Thyroid gland (tissue), 4 donors: ENCODE measurements around the gene SUPT3H. TPM values are rescaled to one million over a fixed set of nuclear protein-coding genes. Genes with fewer than 3 reads are reported as not detected.

ENCODE experiments used
- DNase-seq, 2 donors: peaks; one replicate each; pipeline ENCODE4 v3.0.0-alpha.2; 2019
- H3K27ac ChIP-seq, 3 donors: fragments of 200-600 bp; sonication (generic); 1 replicate in 2 of 3; 2 replicates in 1 of 3; pipeline ENCODE4 v1.5.1; 2016 to 2019; ENCODE audit warnings: mild to moderate bottlenecking in 1 of 3, moderate library complexity in 1 of 3
- H3K27me3 ChIP-seq: fragments of 200-600 bp; sonication (generic); one replicate; pipeline ENCODE4 v1.5.1; 2019
- H3K36me3 ChIP-seq, 2 donors: fragments of 200-600 bp; sonication (generic); one replicate each; pipeline ENCODE4 v1.5.1; 2016 to 2019
- H3K4me1 ChIP-seq, 2 donors: fragments of 200-600 bp; sonication (generic); one replicate each; pipeline ENCODE4 v1.5.1; 2017 to 2019
- H3K4me3 ChIP-seq, 3 donors: fragments of 200-600 bp; sonication (generic); replicated peaks in 1 of 3; 1 replicate in 2 of 3; 2 replicates in 1 of 3; pipeline ENCODE4 v1.5.1; 2016; ENCODE audit warnings: mild to moderate bottlenecking in 1 of 3
- H3K9me3 ChIP-seq: fragments of 200-600 bp; sonication (generic); one replicate; pipeline ENCODE4 v1.5.1; 2017
- CTCF ChIP-seq, 6 experiments: fragments of 200-600 bp in 3 of 6; fragments of 450-650 bp in 3 of 6; sonication (generic) in 3 of 6; IDR thresholded peaks; one replicate each; pipeline ENCODE4 v1.5.1; 2016 to 2019; ENCODE audit warnings: antibody characterized with exemption in 6 of 6, mild to moderate bottlenecking in 2 of 6, inconsistent platforms in 1 of 6, moderate library complexity in 1 of 6
- POLR2A ChIP-seq, 2 donors: fragments of 450-650 bp; IDR thresholded peaks; one replicate each; pipeline ENCODE4 v1.6.1; 2017; ENCODE audit warnings: antibody characterized with exemption in 2 of 2, mild to moderate bottlenecking in 2 of 2, moderate library complexity in 1 of 2
- WGBS, 2 donors: methylation state at CpG; one replicate each; pipeline ENCODE4 v1.1.5; 2017; 5-methylcytosine and 5-hydroxymethylcytosine counted together
- intact Hi-C: fragments of 100-400 bp; cut with DNase I; formaldehyde crosslinking; loops from one replicate; pipeline ENCODE4 v1.15.1; 2023
- total RNA-seq, 4 donors: library from RNA; depleted of rRNA; stranded (reverse); fragments of >200 nt; gene quantifications; one replicate each; pipeline ENCODE4 v1.2.3, GENCODE V29; 2016

Gene SUPT3H
- total RNA-seq, 4 donors from 2014 or later: 9.8 to 21.6 (median 11.1) TPM

- Histone ChIP-seq H3K27ac (no peak overlapping the region), H3K4me3 (no peak overlapping the region), H3K4me1 (no peaks in the 10 kb centered on the region), H3K9me3 (no peaks in the 10 kb centered on the region), H3K36me3 (no peaks in the 10 kb centered on the region), H3K27me3 (no peaks in the 10 kb centered on the region)
- intact Hi-C loops: no loop called here
- no peak for TF ChIP-seq CTCF (IDR thresholded peaks at IDR 0.05)
- no peak for TF ChIP-seq POLR2A (IDR thresholded peaks at IDR 0.05)
- DNase-seq: no peak
- 92% methylated on average over 4 of the region's 4 CpGs for WGBS, 2 donors
These were observed 374.3 kb downstream of the SUPT3H start for GRCh38 chr6:45003387-45003786.

GRCh38 chr6:45002390-45003105 lies 375.2 kb downstream of the SUPT3H start:
- H3K27ac ChIP-seq: no peak overlapping the region
- H3K36me3 ChIP-seq: no peaks in the 10 kb centered on the region
- H3K4me1 ChIP-seq: no peaks in the 10 kb centered on the region
- no peaks in the 10 kb centered on the region for H3K9me3 ChIP-seq
- TF ChIP-seq CTCF (IDR thresholded peaks at IDR 0.05): no peak
- TF ChIP-seq POLR2A (IDR thresholded peaks at IDR 0.05): no peak
- no peak for DNase-seq
- intact Hi-C loops: no loop called here
- no peak overlapping the region for H3K4me3 ChIP-seq
- no peaks in the 10 kb centered on the region for H3K27me3 ChIP-seq

GRCh38 chr6:45001663-45002062 lies 376.1 kb downstream of the SUPT3H start:
- intact Hi-C loops: no loop called here
- Histone ChIP-seq H3K36me3 (no peaks in the 10 kb centered on the region), H3K4me3 (no peak overlapping the region), H3K27ac (no peak overlapping the region), H3K27me3 (no peaks in the 10 kb centered on the region), H3K9me3 (no peaks in the 10 kb centered on the region), H3K4me1 (no peaks in the 10 kb centered on the region)
- no peak for DNase-seq
- 87 to 90% methylated on average over 1 of the region's 1 CpG for WGBS, 2 donors
- TF ChIP-seq POLR2A (IDR thresholded peaks at IDR 0.05): no peak
- no peak for TF ChIP-seq CTCF (IDR thresholded peaks at IDR 0.05)

- no peak for DNase-seq
- H3K27me3 ChIP-seq: no peaks in the 10 kb centered on the region
- no peaks in the 10 kb centered on the region for H3K36me3 ChIP-seq
- TF ChIP-seq CTCF (IDR thresholded peaks at IDR 0.05) (no peak), POLR2A (IDR thresholded peaks at IDR 0.05) (no peak)
- H3K4me1 ChIP-seq: no peaks in the 10 kb centered on the region
- H3K27ac ChIP-seq: no peak overlapping the region
- no peak overlapping the region for H3K4me3 ChIP-seq
- H3K9me3 ChIP-seq: no peaks in the 10 kb centered on the region
- intact Hi-C loops: no loop called here
These were observed 376.9 kb downstream of the SUPT3H start for GRCh38 chr6:45000833-45001232.

GRCh38 chr6:44999066-44999465 lies 378.7 kb downstream of the SUPT3H start:
- Histone ChIP-seq H3K27ac (no peak overlapping the region), H3K27me3 (no peaks in the 10 kb centered on the region), H3K36me3 (no peaks in the 10 kb centered on the region), H3K4me3 (no peak overlapping the region), H3K9me3 (no peaks in the 10 kb centered on the region), H3K4me1 (no peaks in the 10 kb centered on the region)
- 95 to 96% methylated on average over 8 of the region's 8 CpGs for WGBS, 2 donors
- intact Hi-C loops: no loop called here
- no peak for DNase-seq
- TF ChIP-seq CTCF (IDR thresholded peaks at IDR 0.05) (no peak), POLR2A (IDR thresholded peaks at IDR 0.05) (no peak)
